GM23338 (cell line): ENCODE data around the gene LRRC52. TPM values are rescaled to one million over a fixed set of nuclear protein-coding genes. Genes with fewer than 3 reads are reported as not detected.

Source experiments
- ATAC-seq: fragments of 200-7000 bp; cut with Tn5 transposase; 3 replicates; pipeline ENCODE4 v1.9.1; 2020
- DNase-seq: peaks from one replicate; pipeline ENCODE4 v3.0.0-alpha.2; 2015; ENCODE audit warnings: low spot score
- H2AFZ ChIP-seq: fragments of 200-600 bp; sonication (generic); 2 replicates; pipeline ENCODE4 v1.8.0; 2016; ENCODE audit warnings: antibody characterized with exemption, mild to moderate bottlenecking, moderate library complexity
- H3F3A ChIP-seq: fragments of 200-600 bp; sonication (generic); replicated peaks from 2 replicates; pipeline ENCODE4 v1.8.0; 2017; ENCODE audit warnings: antibody characterized with exemption, mixed run types, low read depth
- H3K27ac ChIP-seq: fragments of 200-600 bp; sonication (generic); 2 replicates; pipeline ENCODE4 v1.6.1; 2016; ENCODE audit warnings: low read depth
- H3K27me3 ChIP-seq: fragments of 200-600 bp; sonication (generic); 2 replicates; pipeline ENCODE4 v1.8.0; 2016; ENCODE audit warnings: mild to moderate bottlenecking, mixed run types, moderate library complexity; ENCODE audit not compliant: insufficient read depth
- H3K36me3 ChIP-seq: fragments of 200-600 bp; sonication (generic); 2 replicates; pipeline ENCODE4 v1.8.0; 2016; ENCODE audit warnings: mild to moderate bottlenecking; ENCODE audit not compliant: insufficient read depth
- H3K4me1 ChIP-seq: fragments of 200-600 bp; sonication (generic); 2 replicates; pipeline ENCODE4 v1.8.0; 2016; ENCODE audit warnings: mild to moderate bottlenecking, moderate library complexity; ENCODE audit not compliant: insufficient read depth
- H3K4me2 ChIP-seq: fragments of 200-600 bp; sonication (generic); 2 replicates; pipeline ENCODE4 v1.7.1; 2017; ENCODE audit warnings: mixed run types
- H3K4me3 ChIP-seq: fragments of 200-600 bp; sonication (generic); 2 replicates; pipeline ENCODE4 v1.6.1; 2016; ENCODE audit warnings: mixed run types
- H3K79me2 ChIP-seq: fragments of 200-600 bp; sonication (generic); replicated peaks from 2 replicates; pipeline ENCODE4 v1.8.0; 2017; ENCODE audit warnings: mild to moderate bottlenecking; ENCODE audit not compliant: insufficient read depth
- H3K9me2 ChIP-seq: fragments of 200-600 bp; sonication (generic); 2 replicates; pipeline ENCODE4 v1.8.0; 2017; ENCODE audit not compliant: insufficient read depth
- H4K20me1 ChIP-seq: fragments of 200-600 bp; sonication (generic); replicated peaks from 2 replicates; pipeline ENCODE4 v1.8.0; 2017; ENCODE audit warnings: mild to moderate bottlenecking; ENCODE audit not compliant: insufficient read depth
- H3K27ac Mint-ChIP-seq: 2 replicates; pipeline ENCODE4 v1.8.0; 2020; ENCODE audit warnings: inconsistent platforms, mild to moderate bottlenecking, moderate library complexity, mixed read lengths
- H3K27me3 Mint-ChIP-seq: 3 replicates; pipeline ENCODE4 v1.8.0; 2022; ENCODE audit warnings: low read depth, mild to moderate bottlenecking, moderate library complexity, mixed read lengths, inconsistent platforms; ENCODE audit not compliant: insufficient read depth, poor library complexity
- H3K36me3 Mint-ChIP-seq: 3 replicates; pipeline ENCODE4 v1.8.0; 2021; ENCODE audit warnings: low read depth, mild to moderate bottlenecking, inconsistent platforms, moderate library complexity, mixed read lengths
- H3K4me1 Mint-ChIP-seq: 3 replicates; pipeline ENCODE4 v1.8.0; 2020; ENCODE audit warnings: mild to moderate bottlenecking, inconsistent platforms, mixed read lengths
- H3K4me3 Mint-ChIP-seq: 3 replicates; pipeline ENCODE4 v1.8.0; 2021; ENCODE audit warnings: moderate library complexity, mild to moderate bottlenecking, inconsistent platforms, mixed read lengths
- H3K9me3 Mint-ChIP-seq: 3 replicates; pipeline ENCODE4 v1.8.0; 2020; ENCODE audit warnings: moderate library complexity, mild to moderate bottlenecking, inconsistent platforms, mixed read lengths
- CREB1 ChIP-seq: fragments of 250-450 bp; sonication (Bioruptor Pico); IDR thresholded peaks from 2 replicates; pipeline ENCODE4 v1.5.0; 2020; ENCODE audit warnings: low read depth, mild to moderate bottlenecking, moderate library complexity
- CTCF ChIP-seq, 2 experiments: fragments of 200-600 bp in 1 of 2; sonication (generic) in 1 of 2; conservative IDR thresholded peaks; 2 replicates each; pipeline versions ENCODE4 v1.5.1 to v1.6.1; 2016 to 2017; ENCODE audit warnings: antibody characterized with exemption in 2 of 2, low read depth in 2 of 2, mild to moderate bottlenecking in 2 of 2, moderate library complexity in 1 of 2
- EZH2 ChIP-seq: fragments of 200-600 bp; sonication (generic); IDR thresholded peaks from one replicate; pipeline ENCODE4 v1.8.0; 2017; ENCODE audit warnings: antibody characterized with exemption, mild to moderate bottlenecking, low read depth; ENCODE audit not compliant: unreplicated experiment
- EZH2phosphoT487 ChIP-seq: fragments of 200-600 bp; sonication (generic); IDR thresholded peaks from one replicate; pipeline ENCODE4 v1.8.1; 2018; ENCODE audit warnings: antibody characterized with exemption; ENCODE audit not compliant: unreplicated experiment
- NANOG ChIP-seq: IDR thresholded peaks from 2 replicates; pipeline ENCODE4 v1.6.1; 2016; ENCODE audit warnings: antibody characterized with exemption, borderline replicate concordance
- POLR2AphosphoS5 ChIP-seq: IDR thresholded peaks from 2 replicates; pipeline ENCODE4 v1.6.1; 2016; ENCODE audit warnings: antibody characterized with exemption, low read depth
- STAT1 ChIP-seq: IDR thresholded peaks from one replicate; pipeline ENCODE4 v1.6.1; 2016; ENCODE audit warnings: antibody characterized with exemption; ENCODE audit not compliant: unreplicated experiment
- ZNF114 ChIP-seq: fragments of 250-450 bp; sonication (Bioruptor Pico); IDR thresholded peaks from 2 replicates; pipeline ENCODE4 v1.5.0; 2020; ENCODE audit warnings: mild to moderate bottlenecking, moderate library complexity
- ZNF462 ChIP-seq: fragments of 250-450 bp; sonication (Bioruptor Pico); IDR thresholded peaks from 2 replicates; pipeline ENCODE4 v1.5.0; 2020; ENCODE audit warnings: mild to moderate bottlenecking, moderate library complexity
- polyA plus RNA-seq: library from polyadenylated mRNA; unstranded; fragments of >200 nt; fragmentation: Nextera tagmentation; extraction: Ambion mirVana; gene quantifications from 2 replicates; pipeline ENCODE4 v1.2.1, GENCODE V29; 2016
- total RNA-seq: library from RNA; depleted of rRNA; stranded (reverse); fragments of >200 nt; shearing (Covaris generic); gene quantifications from 2 replicates; pipeline ENCODE4 v1.2.3, GENCODE V29; 2014

LRRC52 gene
- total and polyA plus RNA-seq, 2 experiments from 2014 or later, result not detected

- no peaks in the 10 kb centered on the region for H3K4me1 ChIP-seq
- H3K36me3 Mint-ChIP-seq, result no peaks in the 10 kb centered on the region
- no peaks in the 10 kb centered on the region for H3F3A ChIP-seq
- no peaks in the 10 kb centered on the region for H3K9me2 ChIP-seq
- H3K79me2 ChIP-seq, result no peaks in the 10 kb centered on the region
- no peak overlapping the region for H3K27ac ChIP-seq
- H3K27me3 ChIP-seq, result no peaks in the 10 kb centered on the region
- peaks cover 3% of the 10 kb centered on the region for H3K27me3 Mint-ChIP-seq
- H2AFZ ChIP-seq, result 0 out of 2 replicates have a peak overlapping the region, but pooled peaks have one; percentile 3
- DNase-seq (no peak), ATAC-seq (peak; percentile 51; the same call in 2 of the 3 replicates)
- no peak overlapping the region for H3K4me2 ChIP-seq
- H4K20me1 ChIP-seq, result no peaks in the 10 kb centered on the region
- H3K36me3 ChIP-seq, result no peaks in the 10 kb centered on the region
- H3K27ac Mint-ChIP-seq, result no peak overlapping the region
- no peaks in the 10 kb centered on the region for H3K9me3 Mint-ChIP-seq
- no peak overlapping the region for H3K4me3 ChIP-seq
- peaks cover 5% of the 10 kb centered on the region; the same call in 2 of the 3 replicates for H3K4me1 Mint-ChIP-seq
- no peak overlapping the region for H3K4me3 Mint-ChIP-seq
- TF ChIP-seq EZH2phosphoT487 (no peak), ZNF462 (CRISPR knock-in tag) (no peak), NANOG (no peak), STAT1 (no peak), POLR2AphosphoS5 (no peak), CREB1 (no peak), EZH2 (no peak), ZNF114 (CRISPR knock-in tag) (no peak), CTCF (conservative IDR thresholded peaks at IDR 0.05; ENCODE audit: low read depth in 2 of 2) (no peak)
Observed at GRCh38 chr1:165494949-165495857, 48.6 kb upstream of the LRRC52 start.
